Measurements from ENCODE around the gene DIP2A. TPM values are rescaled to one million over a fixed set of nuclear protein-coding genes. Genes with fewer than 3 reads are reported as not detected.
A peak's percentile ranks its signal among the peaks of the same experiment; 100 is the strongest.

DIP2A gene
- total and polyA plus RNA-seq, 2 of the 8 experiments (the other 6 are each of a cell fraction or from before 2014, with no cell fraction given) = 16.0 to 27.1 TPM

- no peaks in the 10 kb centered on the region for H3K79me1 ChIP-seq (ENCODE audit: low read depth, low read length)
- H4K5ac ChIP-seq (ENCODE audit: insufficient read length, low read depth, low read length) = no peak within 1 kb of the TSS
- peak; percentile 39; the same call in 1 of the 2 replicates for TF ChIP-seq MAX (IDR thresholded peaks at IDR 0.05)
- no peak for TF ChIP-seq MAFK (IDR thresholded peaks at IDR 0.05; ENCODE audit: low read depth, low read length)
- peak; percentile 43; the same call in 1 of the 2 replicates for TF ChIP-seq EGR1 (IDR thresholded peaks at IDR 0.05; ENCODE audit: borderline replicate concordance, low read depth, low read length)
- no peak for TF ChIP-seq ATF2 (IDR thresholded peaks at IDR 0.05; ENCODE audit: low read length)
- TF ChIP-seq RNF2 (IDR thresholded peaks at IDR 0.05; ENCODE audit: borderline replicate concordance, low read depth, low read length, missing control alignments, poor library complexity, severe bottlenecking) = no peak
- TF ChIP-seq E2F6 (IDR thresholded peaks at IDR 0.05) = peak; percentile 20; the same call in 1 of the 2 replicates
- 73% methylated on average over 15 of the region's 15 CpGs; no CpG with 5 or more reads in 1 of the 2 experiments for WGBS, 2 experiments (ENCODE audit: extremely low coverage in 1 of 2, insufficient coverage in 1 of 2, insufficient read length in 1 of 2, insufficient replicate concordance in 2 of 2, low coverage in 1 of 2, low lambda C conversion rate in 2 of 2, missing lambda C conversion rate in 1 of 2)
- H3K14ac ChIP-seq (ENCODE audit: insufficient read length) = no peak within 1 kb of the TSS
- no peak within 1 kb of the TSS for H3K4me3 ChIP-seq (ENCODE audit: extremely low read depth in 1 of 4, insufficient read depth in 2 of 4, low read depth in 3 of 4, low read length in 4 of 4)
- no peak within 1 kb of the TSS for H3K18ac ChIP-seq (ENCODE audit: extremely low read depth, low read length)
- H3K23ac ChIP-seq (ENCODE audit: insufficient read length) = no peak within 1 kb of the TSS
- ChIA-PET POLR2A (ENCODE audit: partially characterized antibody) (no interaction called here), CTCF (ENCODE audit: partially characterized antibody) (interaction anchor here (1.6 kb wide), 1 partner anchor 15 kb away, joined by 4 read pairs; no protein-coding TSS in a partner anchor)
- H4K8ac ChIP-seq (ENCODE audit: extremely low read depth, insufficient read depth, low read length) = no peak within 1 kb of the TSS
- H3K56ac ChIP-seq (replicated peaks; ENCODE audit: insufficient read length, low read depth, low read length) = no peak within 1 kb of the TSS
- peaks cover 0 to 5% of the 10 kb centered on the region in 2 experiments; a peak in 1 of 4 replicates for H3K9me3 ChIP-seq (ENCODE audit: insufficient read depth in 2 of 2, low read depth in 1 of 2, low read length in 1 of 2)
- H2BK5ac ChIP-seq (ENCODE audit: low read depth, low read length) = no peak within 1 kb of the TSS
- no peak within 1 kb of the TSS for H3K27ac ChIP-seq (ENCODE audit: low read depth, low read length)
- DNase-seq (ENCODE audit: low read depth in 1 of 2, low spot score in 2 of 2) (peak in 1 of 2 experiments; percentile 63), FAIRE-seq (no peak)
- H3K4me1 ChIP-seq (replicated peaks in 1 of 4; ENCODE audit: control insufficient read depth in 3 of 4, insufficient read depth in 4 of 4, low read length in 3 of 4) = peaks cover 3 to 11% (median 4%) of the 10 kb centered on the region in 4 experiments; a peak in 4 of 7 replicates
- H3K23me2 ChIP-seq (ENCODE audit: low read depth, low read length) = no peaks in the 10 kb centered on the region
- no peak within 1 kb of the TSS for H2BK20ac ChIP-seq (ENCODE audit: low read length)
- H2BK12ac ChIP-seq (ENCODE audit: low read depth, low read length) = peak within 1 kb of the TSS; percentile 55; the same call in 1 of the 2 replicates
- H2BK15ac ChIP-seq (ENCODE audit: low read length) = no peak within 1 kb of the TSS
- no peak within 1 kb of the TSS for H2BK120ac ChIP-seq (replicated peaks; ENCODE audit: low read depth, low read length)
- H3K79me2 ChIP-seq (ENCODE audit: control insufficient read depth in 1 of 2, insufficient read depth in 2 of 2, low read length in 2 of 2) = no peaks in the 10 kb centered on the region
- no peaks in the 10 kb centered on the region for H4K20me1 ChIP-seq (replicated peaks in 1 of 2; ENCODE audit: control insufficient read depth in 1 of 2, insufficient read depth in 2 of 2, low read length in 2 of 2)
- no peaks in the 10 kb centered on the region for H3K27me3 ChIP-seq (replicated peaks in 1 of 4; ENCODE audit: control insufficient read depth in 3 of 4, extremely low read depth in 1 of 4, insufficient read depth in 3 of 4, low read length in 3 of 4)
- H3K36me3 ChIP-seq (ENCODE audit: control insufficient read depth in 2 of 4, insufficient read depth in 4 of 4, low read length in 3 of 4) = no peaks in the 10 kb centered on the region
- peak within 1 kb of the TSS; percentile 53 for H3K4ac ChIP-seq (replicated peaks; ENCODE audit: insufficient read length, low read depth, low read length)
- no peak within 1 kb of the TSS for H2AK5ac ChIP-seq (ENCODE audit: low read depth, low read length)
- H2AFZ ChIP-seq (ENCODE audit: low read length) = peak within 1 kb of the TSS; percentile 70
- no peak within 1 kb of the TSS for H3K9ac ChIP-seq (replicated peaks in 1 of 4; ENCODE audit: extremely low read depth in 1 of 4, low read depth in 3 of 4, low read length in 3 of 4)
- H3K4me2 ChIP-seq (ENCODE audit: insufficient read depth in 1 of 2, low read depth in 2 of 2, low read length in 2 of 2) = no peak within 1 kb of the TSS
- peak within 1 kb of the TSS; percentile 26 for H4K91ac ChIP-seq (replicated peaks; ENCODE audit: insufficient read length, low read length)
Measured at GRCh38 chr21:46604975-46605766, 146.5 kb downstream of the DIP2A start, which contains the start of gene S100B. TSS of gene S100B (minus strand) at chr21:46605082. CDS start at chr21:46602415, 2,667 bp downstream.
